Dermis blood vessel endothelial cell (primary cell): Measurements from ENCODE around the gene NKD2. TPM values are rescaled to one million over a fixed set of nuclear protein-coding genes. Genes with fewer than 3 reads are reported as not detected.

Experiments used
- DNase-seq: peaks from one replicate; pipeline ENCODE4 v3.0.0; 2010
- total RNA-seq: library from RNA; depleted of rRNA; stranded (reverse); fragments of >200 nt; gene quantifications from 2 replicates; pipeline ENCODE4 v1.2.3, GENCODE V29; 2014

The NKD2 gene
- total RNA-seq, 1 donor from 2014 or later: 0.17 TPM

DNA sequence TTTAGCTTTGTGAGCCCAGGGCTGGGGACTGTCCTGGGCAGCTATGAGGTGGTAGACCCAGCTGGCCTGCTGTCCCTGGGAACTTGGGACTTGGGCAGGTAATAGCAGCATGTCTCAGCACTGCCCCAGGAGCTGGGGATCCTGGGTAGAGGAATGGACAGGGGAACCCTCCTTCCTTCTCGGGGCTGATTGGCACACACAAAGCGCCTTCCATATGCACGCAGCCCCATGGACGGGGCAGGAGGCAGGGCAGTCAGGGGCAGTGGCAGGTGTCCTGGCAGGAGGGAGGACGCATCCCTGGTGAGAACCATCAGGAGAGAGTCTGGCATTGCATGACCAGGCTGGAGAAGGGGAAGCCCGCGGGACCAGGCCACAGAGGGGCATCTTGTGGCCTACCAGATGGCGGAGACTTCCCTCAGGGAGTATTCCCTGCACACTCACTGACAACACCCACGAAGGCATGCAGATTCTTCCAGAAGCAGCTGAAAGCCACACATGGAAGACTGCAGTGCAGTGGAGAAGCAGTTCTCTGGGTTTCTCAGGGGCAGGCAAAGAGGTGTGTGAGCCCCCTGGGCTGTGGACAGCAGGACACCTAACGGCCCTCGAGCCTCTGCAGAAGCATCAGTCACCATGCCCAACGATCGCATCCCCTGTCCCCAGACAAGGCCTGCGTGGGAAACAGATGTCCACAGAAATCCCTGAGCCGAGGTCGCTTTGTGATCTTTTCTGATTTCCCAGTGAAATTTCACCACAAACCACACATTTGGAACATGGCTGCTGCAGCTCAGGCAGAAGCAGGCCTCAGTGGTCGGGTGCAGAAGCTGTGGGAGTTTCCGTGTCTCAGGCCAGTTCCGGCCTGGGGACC lies 7.0 kb upstream of the NKD2 start:
- no peak for DNase-seq

DNA sequence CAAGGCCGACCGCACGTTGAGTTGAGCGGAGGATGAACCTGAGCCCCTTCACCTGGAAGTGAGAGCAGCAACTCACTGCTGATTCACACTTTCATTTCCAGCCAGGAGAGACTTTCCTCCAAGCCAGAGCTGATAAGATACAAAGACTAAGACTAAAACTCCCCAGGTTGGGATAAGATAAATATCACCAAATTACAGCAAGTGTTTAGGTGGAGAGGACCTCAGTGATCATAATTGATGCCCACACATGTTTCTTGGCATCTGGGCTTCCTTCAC lies 6.4 kb upstream of the NKD2 start:
- no peak for DNase-seq

DNA sequence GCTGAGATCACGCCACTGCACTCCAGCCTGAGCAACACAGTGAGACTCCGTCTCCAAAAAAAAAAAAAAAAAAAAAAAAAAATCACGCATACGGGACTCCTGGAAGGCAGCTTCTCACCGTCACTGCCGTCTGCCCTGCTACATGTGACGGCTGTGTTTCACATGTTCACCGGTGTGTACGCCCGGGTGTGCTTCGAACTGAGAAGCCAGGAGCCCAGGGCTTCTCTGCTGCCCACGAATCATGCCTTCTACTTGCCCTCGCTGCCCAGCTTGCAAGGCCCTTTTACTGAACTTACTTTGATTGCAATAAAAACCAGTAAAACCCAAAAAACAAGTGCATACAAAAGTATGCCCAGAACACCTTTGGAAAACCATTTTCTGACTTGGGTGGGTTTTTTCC lies 5.8 kb upstream of the NKD2 start:
- no peak for DNase-seq

DNA sequence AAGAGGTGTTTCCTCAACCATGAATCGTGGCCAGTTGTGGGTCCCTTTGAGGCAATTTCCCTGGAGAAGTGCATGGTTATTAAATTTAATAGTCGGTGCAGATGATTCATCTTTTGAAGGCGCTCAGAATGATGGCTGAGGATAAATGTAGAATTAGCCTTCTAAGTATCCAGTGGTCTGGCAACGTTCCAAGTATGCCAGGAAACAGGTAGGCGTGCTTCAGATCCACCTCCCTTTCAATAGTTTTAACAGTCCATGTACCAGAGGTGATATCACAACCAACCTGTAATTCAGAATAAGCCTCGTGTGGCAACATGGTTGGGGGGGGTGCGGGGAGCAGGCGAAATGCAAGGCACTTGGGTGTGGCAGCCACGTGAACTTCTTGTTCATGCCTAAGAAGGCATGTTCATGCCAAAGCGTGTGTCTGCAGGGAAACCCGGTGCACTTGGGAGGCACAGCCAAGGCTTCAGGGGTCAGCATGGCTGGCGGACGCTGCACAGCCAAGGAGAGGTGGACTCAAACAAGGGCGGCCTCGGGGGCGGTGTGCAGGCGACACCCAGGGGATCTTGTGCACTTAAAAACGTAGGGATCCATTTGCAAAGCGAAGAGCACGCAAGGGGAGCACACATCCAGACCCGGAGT lies 5.2 kb upstream of the NKD2 start:
- peak; percentile 57 for DNase-seq

DNA sequence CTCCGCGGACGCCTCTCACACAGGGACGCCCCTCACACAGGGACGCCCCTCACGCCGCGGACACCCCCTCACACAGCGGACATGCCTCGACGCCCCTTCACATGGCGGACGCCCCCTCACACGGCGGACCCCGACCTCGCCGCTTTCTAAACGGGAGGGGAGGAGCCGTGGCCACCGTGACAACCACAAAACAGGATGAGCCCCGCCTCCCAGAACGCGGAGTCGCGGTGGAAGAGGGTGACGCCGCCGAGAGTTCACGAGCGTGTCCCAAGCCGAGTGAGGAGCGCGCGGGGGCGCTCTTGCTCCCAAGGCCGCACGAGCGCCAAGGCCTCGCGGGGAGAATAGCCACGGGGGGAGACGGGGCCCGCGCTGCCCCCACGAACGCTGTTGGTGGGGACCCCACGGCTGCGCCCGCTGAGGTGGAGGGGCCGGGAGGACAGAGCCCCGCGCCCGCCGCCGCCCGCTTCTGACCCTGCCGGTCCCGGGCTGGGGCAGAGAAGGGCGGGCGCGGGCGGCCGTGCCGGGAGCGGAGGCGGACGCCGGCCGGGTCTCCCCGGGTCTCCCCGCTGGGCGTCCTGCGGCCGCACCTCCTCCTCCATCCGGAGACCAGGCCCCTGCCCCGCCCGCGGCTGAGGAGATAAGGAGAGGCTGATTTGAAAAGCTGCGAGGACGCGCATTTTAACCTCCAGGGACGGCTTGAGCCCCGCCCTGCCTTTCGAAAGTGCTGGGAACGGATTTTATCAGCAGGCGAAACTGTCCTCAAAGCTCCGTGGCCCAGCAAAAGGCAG lies 3.9 kb upstream of the NKD2 start:
- DNase-seq: peak; percentile 68

DNA sequence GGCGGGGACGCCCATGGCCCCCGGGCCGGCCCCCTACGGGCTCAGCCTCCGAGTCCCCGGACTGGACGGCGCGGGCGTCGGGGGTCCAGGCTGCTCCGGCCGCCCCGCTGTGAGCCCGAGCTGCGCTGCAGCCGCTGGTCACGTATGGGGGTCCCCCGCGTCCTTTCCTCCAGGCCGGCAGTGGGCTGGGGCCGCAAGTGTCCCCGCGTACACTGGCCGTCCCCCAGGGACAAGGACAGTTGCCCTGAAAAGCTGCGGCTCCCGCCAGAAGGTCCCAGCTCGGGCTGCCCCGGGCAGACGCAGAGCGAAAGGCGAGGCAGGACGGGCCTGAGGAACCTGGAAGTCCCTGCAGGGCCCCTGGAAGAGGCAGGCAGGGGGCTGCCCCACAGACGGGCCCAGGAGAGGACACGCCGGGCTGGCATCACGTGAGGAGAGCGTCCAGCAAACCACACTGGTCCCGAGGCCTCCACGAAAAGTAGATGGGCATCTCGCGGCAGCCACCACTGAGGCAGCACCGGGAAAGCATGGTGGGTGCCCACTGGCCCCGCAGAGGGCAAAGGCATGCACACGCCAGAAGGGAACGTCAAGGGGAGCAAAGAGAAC lies 3.3 kb upstream of the NKD2 start:
- no peak for DNase-seq

DNA sequence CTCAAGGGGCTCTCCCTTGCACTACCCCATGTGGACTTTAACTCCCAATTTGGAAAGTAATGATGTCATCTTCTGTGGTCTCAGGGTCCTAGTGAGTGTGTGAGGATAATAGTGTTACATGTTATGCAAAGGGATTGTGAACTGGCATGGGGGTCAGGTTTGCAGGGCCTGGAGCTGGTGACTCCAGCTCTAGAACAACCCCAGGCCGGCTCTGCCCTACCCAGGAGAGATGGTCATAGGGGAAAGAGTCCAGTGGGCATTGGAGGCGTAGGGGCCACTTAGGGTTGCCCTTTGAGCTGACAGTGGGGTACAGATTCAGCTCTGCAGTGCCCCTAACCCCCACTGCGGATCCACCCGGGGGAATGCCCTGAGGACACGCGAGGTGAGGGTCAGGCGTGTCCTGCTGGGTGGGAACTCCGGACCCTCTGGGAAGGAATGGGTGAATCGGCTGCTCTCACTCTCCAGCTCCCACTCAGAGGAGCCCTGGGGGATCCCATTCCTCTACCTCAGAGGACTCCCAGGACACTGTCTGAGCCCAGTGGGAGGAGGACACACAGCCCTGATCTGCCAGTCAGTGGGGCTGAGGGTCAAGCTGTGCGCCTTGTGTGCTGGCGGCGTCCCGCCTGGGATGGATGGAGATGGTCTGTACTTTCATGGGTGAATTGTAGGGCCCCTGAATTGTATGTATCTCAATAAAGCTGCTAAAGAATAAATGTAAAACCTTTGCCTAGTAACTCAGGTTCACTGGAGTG lies 2.5 kb upstream of the NKD2 start:
- DNase-seq: no peak

DNA sequence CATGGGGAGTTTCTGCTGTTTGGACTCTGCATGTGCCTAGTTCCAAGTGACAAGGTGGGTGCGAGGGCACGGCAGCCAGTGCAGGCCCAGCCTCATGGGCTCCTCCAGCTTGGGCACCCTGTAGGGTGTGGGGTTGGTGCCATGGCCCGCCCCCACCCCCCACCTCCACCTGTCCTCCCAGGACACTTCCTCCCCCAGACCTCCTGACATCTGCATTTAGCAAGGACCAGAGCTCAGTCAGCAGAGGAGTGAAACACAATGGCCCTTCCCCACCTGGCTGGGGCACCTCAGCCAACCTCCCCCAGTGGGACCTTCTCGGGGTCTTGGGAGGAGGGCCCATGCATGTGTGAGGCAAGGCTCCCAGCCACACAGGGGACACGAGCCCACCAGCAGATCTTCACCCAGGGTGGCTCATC lies 1.9 kb upstream of the NKD2 start:
- DNase-seq: no peak

DNA sequence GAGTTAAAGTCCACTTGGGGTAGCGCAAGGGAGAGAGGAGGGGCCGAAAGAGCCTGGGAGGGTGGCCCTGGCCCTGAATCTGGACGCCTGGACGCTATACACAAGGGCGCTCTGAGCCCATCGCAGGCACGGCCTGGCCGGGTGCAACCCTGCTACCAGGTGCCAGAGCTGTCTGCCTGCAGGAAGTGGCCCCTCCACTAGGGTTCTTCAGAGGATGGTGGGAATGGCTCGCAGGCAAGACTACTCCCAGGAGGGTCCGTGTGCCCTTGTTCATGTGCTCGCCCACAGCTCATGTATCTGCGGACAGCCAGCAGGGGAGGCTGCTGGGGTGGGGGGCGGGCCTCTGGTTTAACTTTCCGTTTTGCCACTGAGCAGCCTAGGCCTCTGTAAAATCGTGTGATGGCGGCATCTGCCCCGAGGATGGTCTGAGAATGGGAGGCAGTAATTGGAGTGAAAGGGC lies 1.4 kb upstream of the NKD2 start:
- no peak for DNase-seq

DNA sequence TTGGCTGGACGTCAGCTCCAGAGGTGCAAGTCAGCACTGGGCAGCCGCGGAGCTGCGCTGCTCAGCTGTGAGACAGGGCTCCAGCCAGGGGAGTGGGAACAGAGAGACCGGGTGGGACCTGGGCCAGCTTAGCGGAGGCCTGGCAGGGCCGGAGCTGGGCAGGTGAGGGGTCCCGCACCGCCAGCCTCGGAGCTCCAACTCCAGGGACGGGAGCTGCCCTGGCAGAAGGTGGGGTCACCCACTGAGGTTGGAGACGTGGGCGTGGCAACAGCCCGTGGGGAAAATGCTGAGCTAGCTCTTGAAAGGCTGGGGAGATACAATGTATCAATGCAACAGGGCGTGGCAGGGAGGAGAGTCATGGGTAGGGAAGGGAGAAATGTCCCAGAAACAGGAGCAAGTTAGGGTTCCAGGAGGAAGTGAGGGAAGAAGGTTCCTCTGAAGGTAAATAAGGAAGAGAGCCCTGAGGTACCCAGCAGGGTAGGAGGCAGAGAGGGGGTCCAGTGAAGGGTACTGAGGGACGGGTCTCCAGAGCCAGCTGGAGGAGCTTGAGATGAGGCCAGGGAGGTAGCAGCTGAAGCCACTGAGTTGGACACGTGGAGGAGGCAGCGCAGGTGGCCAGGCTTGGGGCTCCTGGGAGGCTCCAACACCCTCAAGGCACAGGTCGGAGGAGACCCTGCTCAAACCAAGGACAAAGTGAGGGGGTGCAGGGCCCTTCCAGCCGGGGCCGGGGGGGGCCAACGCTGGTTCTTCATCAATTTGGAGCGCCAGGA lies 736 bp upstream of the NKD2 start:
- no peak for DNase-seq

DNA sequence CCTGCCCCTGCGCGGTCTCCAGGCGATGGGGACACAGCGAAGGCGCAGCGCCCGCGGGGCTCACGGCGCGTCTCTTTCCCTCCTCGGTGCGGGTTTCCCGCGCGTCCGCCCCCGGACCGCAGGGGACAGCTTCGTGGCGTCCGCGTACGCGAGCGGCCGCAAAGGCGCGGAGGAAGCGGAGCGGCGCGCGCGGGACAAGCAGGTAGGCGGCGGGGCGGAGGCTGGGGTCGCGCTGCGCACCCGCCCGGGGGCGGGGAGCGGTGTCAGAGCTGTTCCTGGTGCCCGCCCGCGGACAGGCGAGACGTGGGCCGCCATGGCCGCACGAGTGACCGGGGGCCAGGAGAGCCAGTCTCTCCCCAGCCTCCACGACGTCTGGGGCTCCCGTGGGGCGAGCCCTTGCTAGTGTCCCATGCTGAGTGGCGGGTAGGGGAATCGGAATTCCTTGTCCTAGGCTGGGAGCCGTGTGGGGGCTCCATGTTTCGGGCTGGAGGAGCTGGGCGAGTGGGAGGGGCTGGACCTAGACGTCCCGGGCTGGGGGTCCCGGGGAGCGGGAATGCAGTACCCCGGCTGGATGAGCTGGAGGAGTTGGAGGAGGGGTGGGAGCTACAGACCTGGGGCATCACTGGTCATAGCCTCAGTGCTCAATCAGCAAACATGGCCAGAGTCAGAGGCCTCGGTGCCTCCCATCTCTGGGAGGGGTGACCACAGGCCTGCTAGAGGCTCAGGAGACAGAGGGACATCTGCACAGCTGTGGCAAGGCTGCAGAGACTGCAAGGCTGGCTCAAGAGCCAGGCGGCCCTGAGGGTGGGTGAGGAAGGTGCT lies 968 bp downstream of the NKD2 start:
- no peak for DNase-seq

DNA sequence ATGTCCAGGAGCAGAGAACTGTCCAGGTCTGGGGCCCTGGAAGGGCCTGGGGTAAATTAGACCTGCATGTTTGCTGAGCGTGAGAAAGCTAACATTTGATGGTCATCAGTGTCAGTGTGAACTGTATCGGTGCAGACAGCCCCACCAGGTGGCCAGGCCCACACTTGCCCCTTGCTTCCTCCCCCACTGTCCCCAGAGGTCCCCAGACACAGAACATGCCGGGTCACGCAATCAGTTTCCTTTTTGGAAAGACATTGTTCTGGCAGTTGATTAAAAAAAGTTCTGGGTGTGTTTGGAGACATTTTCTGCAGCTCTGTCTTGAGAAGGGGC lies 1.5 kb downstream of the NKD2 start:
- DNase-seq: no peak

DNA sequence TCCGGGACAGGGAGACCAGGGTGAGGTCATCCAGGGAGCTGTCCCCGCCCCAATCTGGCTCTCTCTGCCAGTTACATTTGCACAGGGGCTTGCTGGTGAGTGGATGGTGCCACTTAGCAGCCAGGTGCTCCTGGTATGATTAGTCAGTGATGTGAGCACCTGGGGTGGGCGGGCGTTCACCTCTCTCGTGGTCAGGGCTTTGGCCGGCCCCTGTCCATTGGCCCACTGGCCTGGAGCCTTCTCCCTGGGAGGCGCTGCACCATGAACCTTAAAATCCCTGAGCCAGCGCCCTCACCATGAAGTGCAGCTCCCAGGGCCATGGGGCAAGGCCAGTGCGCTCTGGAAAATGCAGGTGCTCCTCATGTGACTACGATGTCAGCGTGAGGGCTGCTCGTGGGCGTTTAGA lies 2.0 kb downstream of the NKD2 start:
- DNase-seq: no peak

DNA sequence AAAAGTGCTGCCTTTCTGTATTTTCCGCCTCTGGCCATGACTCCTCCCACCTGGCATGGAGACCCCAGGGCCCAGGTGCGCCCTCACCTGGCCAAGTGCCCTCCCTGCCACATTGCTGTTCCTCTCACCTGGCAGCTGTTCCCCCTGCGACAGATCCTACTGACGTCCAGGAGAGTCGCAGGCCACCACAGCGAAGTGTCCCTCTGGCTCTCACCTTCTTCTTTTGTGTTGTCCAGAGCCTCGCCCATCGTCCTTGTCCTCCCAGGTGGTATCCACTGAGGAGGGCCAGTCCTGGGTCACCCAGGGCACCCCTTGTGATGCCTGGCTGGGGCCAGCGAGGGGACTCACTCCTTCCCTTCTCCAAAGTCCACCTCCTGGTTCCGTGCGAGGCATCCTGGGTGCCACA lies 2.6 kb downstream of the NKD2 start:
- peak; percentile 48 for DNase-seq

DNA sequence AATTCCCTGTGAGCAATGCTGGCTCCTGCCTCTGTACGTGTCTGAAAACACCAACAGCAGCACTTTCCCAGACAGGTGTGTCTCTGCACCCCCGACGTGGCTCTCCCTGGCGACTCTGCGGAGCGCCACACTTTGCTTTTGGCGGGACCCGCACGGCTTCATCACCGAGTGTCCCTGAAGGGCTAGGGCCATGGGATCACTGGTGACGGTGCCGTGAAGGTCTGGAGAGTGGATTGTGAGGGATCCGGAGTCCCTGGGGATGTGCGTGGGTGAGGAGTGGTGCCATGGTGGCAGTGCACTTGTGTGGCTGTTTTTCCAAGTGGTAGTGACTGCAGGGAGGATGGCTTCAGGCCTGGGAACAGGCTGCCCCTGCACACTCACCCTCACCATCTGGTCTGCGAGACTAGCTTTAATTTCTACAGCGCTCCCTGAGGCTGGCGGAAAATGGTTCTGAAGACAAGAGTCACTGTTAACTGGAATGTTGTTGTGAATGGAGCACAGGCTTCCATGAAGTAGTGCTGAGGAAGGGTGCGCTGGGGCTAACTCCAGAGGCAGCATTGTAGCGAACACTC lies 3.2 kb downstream of the NKD2 start:
- no peak for DNase-seq

DNA sequence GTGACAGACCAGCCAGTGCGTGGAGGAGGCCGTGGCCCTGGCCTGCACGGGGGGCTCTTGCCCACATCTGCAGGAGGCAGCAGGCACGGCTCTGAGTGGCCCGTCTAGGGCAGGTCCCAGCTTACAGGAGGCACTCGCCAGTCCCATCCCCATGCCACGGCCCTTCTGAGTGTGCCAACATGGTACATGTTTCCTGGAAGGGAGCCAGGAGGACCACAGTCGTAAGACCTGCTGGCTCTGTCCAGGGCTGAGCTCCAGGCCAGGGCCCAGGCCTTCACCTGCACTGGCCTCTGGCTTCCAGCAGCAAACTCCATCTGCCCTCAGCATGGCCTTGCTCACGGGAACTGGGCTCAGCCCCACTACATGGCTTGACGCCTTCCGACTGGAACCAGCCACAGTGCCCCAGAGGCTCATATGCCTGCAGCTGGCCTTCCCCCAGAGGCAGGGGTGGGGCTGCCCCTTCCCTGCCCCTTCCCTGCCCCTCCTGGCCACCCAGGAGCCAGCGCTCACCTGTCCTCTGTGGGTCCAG lies 3.8 kb downstream of the NKD2 start:
- no peak for DNase-seq

DNA sequence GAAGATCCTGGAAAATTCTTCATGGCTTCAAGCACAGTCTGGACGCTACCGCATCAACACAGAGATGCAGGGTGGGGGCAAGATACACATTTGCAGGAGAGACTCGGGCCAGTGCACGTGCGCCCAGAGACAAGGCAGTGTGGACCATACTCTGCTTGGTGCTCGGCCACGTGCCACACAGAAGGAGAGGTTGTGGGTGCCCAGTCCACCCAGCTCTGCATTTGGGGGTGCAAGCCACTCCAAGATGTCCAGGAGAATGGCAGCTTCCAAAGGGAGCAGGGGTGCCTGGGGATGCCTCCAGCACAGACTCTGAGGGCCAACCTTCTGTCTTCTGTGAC lies 4.3 kb downstream of the NKD2 start:
- DNase-seq: no peak

DNA sequence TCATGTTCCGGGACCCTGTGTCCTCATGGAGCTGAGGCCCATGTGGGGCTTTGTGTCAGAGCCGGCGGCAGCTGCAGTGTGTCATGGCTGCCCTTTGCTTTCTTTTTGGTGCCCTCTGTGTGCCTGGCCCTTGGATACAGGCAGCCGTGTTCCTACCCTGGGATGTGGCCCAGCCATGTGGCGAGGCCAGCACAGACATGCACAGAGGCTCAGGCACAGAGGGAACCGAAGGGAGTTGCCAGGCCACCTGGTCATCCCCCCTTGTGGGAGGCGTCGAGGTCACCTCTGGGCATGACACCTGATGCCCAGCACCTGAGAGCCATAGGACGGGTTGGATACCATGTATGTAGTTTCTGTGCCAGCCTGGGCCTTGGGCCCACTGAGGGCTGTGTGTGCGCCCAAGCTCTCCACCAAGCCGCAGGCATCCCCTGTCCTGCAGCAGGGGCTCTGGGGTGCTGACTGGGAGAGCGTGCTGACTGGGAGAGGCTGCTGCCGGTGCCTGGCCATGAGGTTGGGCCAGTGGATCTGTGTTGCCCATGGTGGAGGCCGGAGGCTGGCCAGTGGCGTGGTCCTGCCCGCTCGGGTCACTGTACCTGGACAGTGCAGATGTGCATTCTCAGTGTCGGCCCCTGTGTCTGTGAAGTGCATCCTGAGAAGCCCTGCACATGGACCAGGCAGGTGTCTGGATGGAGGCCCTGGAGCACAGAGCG lies 4.8 kb downstream of the NKD2 start:
- DNase-seq: no peak

DNA sequence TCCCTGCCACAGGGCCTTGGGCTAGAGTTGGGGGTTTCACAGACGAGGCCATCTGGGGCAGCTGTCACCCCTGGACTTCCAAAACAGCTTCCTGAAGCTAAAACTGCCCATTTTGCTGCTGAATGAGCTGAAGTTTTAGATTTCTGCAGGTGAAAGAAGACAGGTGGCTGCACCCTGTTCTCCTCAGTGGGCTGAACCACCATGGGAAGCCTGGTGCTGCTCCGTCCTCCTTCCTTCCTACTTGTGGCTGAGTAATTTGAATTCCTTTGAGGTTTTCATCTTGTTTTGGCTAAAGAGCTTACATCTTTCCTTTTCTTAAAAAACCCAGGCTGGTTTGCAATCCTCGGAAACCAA lies 5.3 kb downstream of the NKD2 start:
- DNase-seq: no peak

DNA sequence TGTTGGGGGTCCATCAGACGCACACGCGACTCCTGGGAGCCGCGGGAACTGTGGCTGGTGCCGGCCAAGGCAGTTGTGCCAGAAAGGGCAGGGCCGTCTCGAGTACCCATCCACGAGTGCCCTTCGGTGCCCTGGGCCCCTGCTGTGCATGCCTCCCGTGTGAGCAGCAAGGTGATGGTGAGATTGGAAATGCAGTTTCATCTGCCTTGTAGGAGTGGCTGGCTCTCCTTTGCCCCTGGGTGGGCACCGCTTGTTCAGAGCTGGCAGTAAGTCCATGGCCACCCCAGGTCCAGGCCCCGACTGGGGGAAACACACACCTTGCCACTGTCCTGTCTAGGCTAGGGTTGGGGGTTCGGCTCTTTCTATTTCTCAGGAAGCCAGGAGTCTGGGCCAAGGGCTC lies 5.7 kb downstream of the NKD2 start:
- no peak for DNase-seq
